Mesenchymal stem cell (in vitro differentiated cells and primary cell): ENCODE data around the gene PLCB3.
A peak's percentile ranks its signal among the peaks of the same experiment; 100 is the strongest.

Experiments
- DNase-seq: peaks from one replicate; pipeline ENCODE4 v3.0.0-alpha.2; 2013
- H2AFZ ChIP-seq: one replicate; pipeline ENCODE4 v1.6.1; 2013; ENCODE audit warnings: low read depth, mild to moderate bottlenecking, control low read depth, inconsistent platforms, low read length, moderate library complexity
- H2AK5ac ChIP-seq: 2 replicates; pipeline ENCODE4 v1.6.1; 2013; ENCODE audit warnings: low read length, moderate library complexity, mild to moderate bottlenecking, inconsistent platforms; ENCODE audit not compliant: severe bottlenecking
- H2BK120ac ChIP-seq: one replicate; pipeline ENCODE4 v1.6.1; 2013; ENCODE audit warnings: low read depth, mild to moderate bottlenecking, inconsistent platforms, low read length, moderate library complexity
- H2BK12ac ChIP-seq, 2 experiments: one replicate each; pipeline ENCODE4 v1.6.1; 2013; ENCODE audit warnings: inconsistent platforms in 2 of 2, low read length in 2 of 2, mild to moderate bottlenecking in 2 of 2, moderate library complexity in 2 of 2, control low read depth in 1 of 2
- H2BK15ac ChIP-seq: one replicate; pipeline ENCODE4 v1.6.1; 2013; ENCODE audit warnings: mild to moderate bottlenecking, low read depth, inconsistent platforms; ENCODE audit not compliant: poor library complexity, severe bottlenecking
- H2BK5ac ChIP-seq: 2 replicates; pipeline ENCODE4 v1.6.1; 2013; ENCODE audit warnings: low read depth, mild to moderate bottlenecking, low read length, control low read depth, inconsistent platforms; ENCODE audit not compliant: poor library complexity, severe bottlenecking
- H3K14ac ChIP-seq, 2 experiments: one replicate each; pipeline ENCODE4 v1.6.1; 2013; ENCODE audit warnings: inconsistent platforms in 2 of 2, low read length in 2 of 2, control low read depth in 1 of 2, mild to moderate bottlenecking in 1 of 2, moderate library complexity in 1 of 2
- H3K18ac ChIP-seq, 2 experiments: one replicate each; pipeline ENCODE4 v1.6.1; 2013; ENCODE audit warnings: inconsistent platforms in 2 of 2, low read length in 2 of 2, control low read depth in 1 of 2, low read depth in 1 of 2, mild to moderate bottlenecking in 1 of 2
- H3K23ac ChIP-seq, 2 experiments: one replicate each; pipeline ENCODE4 v1.6.1; 2013; ENCODE audit warnings: inconsistent platforms in 2 of 2, low read length in 2 of 2, mild to moderate bottlenecking in 2 of 2, moderate library complexity in 2 of 2, control low read depth in 1 of 2
- H3K27ac ChIP-seq: 2 replicates; pipeline ENCODE4 v1.5.1; 2013; ENCODE audit warnings: mild to moderate bottlenecking, moderate library complexity, low read length, control low read depth, inconsistent platforms; ENCODE audit not compliant: poor library complexity, severe bottlenecking
- H3K27me3 ChIP-seq, 2 experiments: 2 replicates each; pipeline versions ENCODE4 v1.6.1 to v1.7.0; 2013; ENCODE audit warnings: low read length in 2 of 2, mild to moderate bottlenecking in 2 of 2, moderate library complexity in 2 of 2, control low read depth in 1 of 2, inconsistent platforms in 1 of 2; ENCODE audit not compliant: control insufficient read depth in 1 of 2, insufficient read depth in 1 of 2
- H3K36me3 ChIP-seq, 2 experiments: 2 replicates each; pipeline versions ENCODE4 v1.6.1 to v1.7.0; 2013; ENCODE audit warnings: low read length in 2 of 2, control low read depth in 1 of 2, inconsistent platforms in 1 of 2, low read depth in 1 of 2, mild to moderate bottlenecking in 1 of 2; ENCODE audit not compliant: insufficient read depth in 2 of 2, control insufficient read depth in 1 of 2
- H3K4ac ChIP-seq, 2 experiments: one replicate each; pipeline ENCODE4 v1.6.1; 2013; ENCODE audit warnings: inconsistent platforms in 2 of 2, low read length in 2 of 2, mild to moderate bottlenecking in 2 of 2, moderate library complexity in 2 of 2, control low read depth in 1 of 2, low read depth in 1 of 2
- H3K4me1 ChIP-seq: 2 replicates; pipeline ENCODE4 v1.6.1; 2013; ENCODE audit warnings: low read depth, low read length, control low read depth; ENCODE audit not compliant: control insufficient read depth, insufficient read depth
- H3K4me2 ChIP-seq: 2 replicates; pipeline ENCODE4 v1.6.1; 2013; ENCODE audit warnings: low read length, mild to moderate bottlenecking, inconsistent platforms; ENCODE audit not compliant: poor library complexity, severe bottlenecking
- H3K4me3 ChIP-seq, 2 experiments: 2 replicates each; pipeline versions ENCODE4 v1.5.1 to v1.7.0; 2013; ENCODE audit warnings: low read length in 2 of 2, mild to moderate bottlenecking in 2 of 2, control low read depth in 1 of 2, low read depth in 1 of 2; ENCODE audit not compliant: insufficient read depth in 1 of 2
- H3K79me1 ChIP-seq: replicated peaks from 2 replicates; pipeline ENCODE4 v1.6.1; 2013; ENCODE audit warnings: mild to moderate bottlenecking, control low read depth, low read length, inconsistent platforms; ENCODE audit not compliant: poor library complexity, severe bottlenecking
- H3K9ac ChIP-seq: 2 replicates; pipeline ENCODE4 v1.7.0; 2013; ENCODE audit warnings: mild to moderate bottlenecking, low read length, moderate library complexity
- H3K9me3 ChIP-seq: 2 replicates; pipeline ENCODE4 v1.7.0; 2013; ENCODE audit warnings: mild to moderate bottlenecking, low read length; ENCODE audit not compliant: control insufficient read depth
- H4K8ac ChIP-seq: one replicate; pipeline ENCODE4 v1.6.1; 2013; ENCODE audit warnings: inconsistent platforms, mild to moderate bottlenecking, low read length, moderate library complexity
- H4K91ac ChIP-seq: one replicate; pipeline ENCODE4 v1.6.1; 2013; ENCODE audit warnings: mild to moderate bottlenecking, low read length, inconsistent platforms
- WGBS: methylation state at CpG from one replicate; pipeline ENCODE4 v1.1.7; 2013; ENCODE audit warnings: mixed read lengths; 5-methylcytosine and 5-hydroxymethylcytosine counted together

PLCB3 gene

GRCh38 chr11:64264371-64264852 lies 13.1 kb downstream of the PLCB3 start:
- no peak overlapping the region for H4K8ac ChIP-seq

DNA sequence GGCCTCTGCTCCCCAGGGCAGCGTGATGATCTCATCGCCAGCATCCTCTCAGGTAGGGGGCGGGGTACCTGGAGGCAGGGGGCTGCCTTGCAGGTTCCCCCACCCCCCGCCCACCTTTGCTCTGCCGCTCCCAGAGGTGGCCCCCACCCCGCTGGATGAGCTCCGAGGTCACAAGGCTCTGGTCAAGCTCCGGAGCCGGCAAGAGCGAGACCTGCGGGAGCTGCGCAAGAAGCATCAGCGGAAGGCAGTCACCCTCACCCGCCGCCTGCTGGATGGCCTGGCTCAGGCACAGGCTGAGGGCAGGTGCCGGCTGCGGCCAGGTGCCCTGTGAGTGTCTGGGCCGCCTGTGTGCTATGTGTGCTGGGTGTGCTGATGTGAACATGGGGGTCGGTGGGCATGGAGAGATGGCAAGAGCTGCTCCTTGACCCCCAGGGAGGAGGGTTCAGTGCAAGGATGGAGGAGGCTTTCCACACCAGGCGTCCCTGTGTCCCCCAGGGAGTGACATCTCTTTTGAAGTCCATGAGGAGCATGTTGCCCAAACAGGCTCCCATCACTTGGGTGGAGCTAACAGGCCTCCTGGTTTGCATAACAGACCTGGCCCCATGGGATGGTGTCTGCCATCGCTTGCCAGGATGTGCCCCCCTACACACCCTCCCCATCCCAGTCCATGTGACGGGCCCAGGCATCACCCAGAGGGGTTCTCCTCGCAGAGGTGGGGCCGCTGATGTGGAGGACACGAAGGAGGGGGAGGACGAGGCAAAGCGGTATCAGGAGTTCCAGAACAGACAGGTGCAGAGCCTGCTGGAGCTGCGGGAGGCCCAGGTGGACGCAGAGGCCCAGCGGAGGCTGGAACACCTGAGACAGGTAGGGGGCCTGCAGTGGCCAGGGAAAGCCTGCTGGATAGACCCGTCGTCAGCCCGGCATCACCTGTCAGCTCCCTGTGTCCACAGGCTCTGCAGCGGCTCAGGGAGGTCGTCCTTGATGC lies 14.1 kb downstream of the PLCB3 start:
- Histone ChIP-seq H3K27me3 (no peaks in the 10 kb centered on the region), H3K9ac (no peak overlapping the region), H3K23ac (no peak overlapping the region), H3K27ac (no peak overlapping the region), H2AK5ac (no peak overlapping the region), H2BK12ac (no peak overlapping the region), H3K14ac (no peak overlapping the region), H3K18ac (no peak overlapping the region), H4K8ac (no peak overlapping the region), H3K4me2 (no peak overlapping the region), H3K4ac (no peak overlapping the region), H3K36me3 (peaks cover 53 to 77% of the 10 kb centered on the region in 2 experiments), H3K79me1 (peaks cover 14% of the 10 kb centered on the region), H3K4me1 (peaks cover 35% of the 10 kb centered on the region), H4K91ac (no peak overlapping the region), H3K9me3 (no peaks in the 10 kb centered on the region), H2BK5ac (no peak overlapping the region), H2AFZ (no peak overlapping the region), H2BK120ac (no peak overlapping the region), H2BK15ac (no peak overlapping the region), H3K4me3 (no peak overlapping the region)
- WGBS, result 95% methylated on average over 35 of the region's 35 CpGs
- no peak for DNase-seq

More at GRCh38 chr11:64264371-64264852, 13.1 kb downstream of the PLCB3 start:
- 92% methylated on average over 10 of the region's 10 CpGs for WGBS
- H2AFZ ChIP-seq, result no peak overlapping the region
- no peak for DNase-seq
- peaks cover 35% of the 10 kb centered on the region for H3K4me1 ChIP-seq
- H3K4me3 ChIP-seq, result no peak overlapping the region
- H3K36me3 ChIP-seq, result peaks cover 64 to 88% of the 10 kb centered on the region in 2 experiments
- H2BK5ac ChIP-seq, result no peak overlapping the region
- no peak overlapping the region for H3K18ac ChIP-seq
- peaks cover 16% of the 10 kb centered on the region for H3K79me1 ChIP-seq
- H3K9ac ChIP-seq, result no peak overlapping the region
- H3K27me3 ChIP-seq, result no peaks in the 10 kb centered on the region
- H4K91ac ChIP-seq, result no peak overlapping the region
- H3K9me3 ChIP-seq, result no peaks in the 10 kb centered on the region
- no peak overlapping the region for H2BK15ac ChIP-seq
- H2BK120ac ChIP-seq, result no peak overlapping the region
- no peak overlapping the region for H3K23ac ChIP-seq
- no peak overlapping the region for H3K27ac ChIP-seq
- no peak overlapping the region for H3K4me2 ChIP-seq
- no peak overlapping the region for H3K4ac ChIP-seq
- peak overlapping the region in 1 of 2 experiments; percentile 29 for H2BK12ac ChIP-seq
- no peak overlapping the region for H3K14ac ChIP-seq
- no peak overlapping the region for H2AK5ac ChIP-seq

DNA sequence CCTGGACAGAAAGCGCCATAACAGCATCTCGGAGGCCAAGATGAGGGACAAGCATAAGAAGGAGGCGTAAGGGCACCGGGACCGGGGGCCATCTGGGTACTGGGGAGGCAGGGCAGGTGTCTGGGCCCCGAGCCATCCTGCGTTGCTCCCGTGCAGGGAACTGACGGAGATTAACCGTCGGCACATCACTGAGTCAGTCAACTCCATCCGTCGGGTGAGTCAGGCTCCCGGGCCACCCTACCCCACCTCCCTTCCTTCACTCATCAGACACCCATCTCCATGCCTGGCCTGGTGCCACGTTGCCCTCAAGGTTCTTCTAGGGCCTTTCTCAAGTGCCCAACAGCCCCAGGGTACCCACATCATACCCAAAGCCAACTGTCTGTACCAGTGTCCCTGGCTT lies 15.0 kb downstream of the PLCB3 start:
- Histone ChIP-seq H2BK15ac (no peak overlapping the region), H3K79me1 (peaks cover 14% of the 10 kb centered on the region), H4K8ac (no peak overlapping the region), H4K91ac (no peak overlapping the region), H3K4me3 (no peak overlapping the region), H2BK12ac (no peak overlapping the region), H3K4ac (no peak overlapping the region), H3K27me3 (no peaks in the 10 kb centered on the region), H3K4me2 (no peak overlapping the region), H3K9me3 (no peaks in the 10 kb centered on the region), H2BK5ac (no peak overlapping the region), H3K27ac (no peak overlapping the region), H2AK5ac (no peak overlapping the region), H2AFZ (no peak overlapping the region), H3K4me1 (peaks cover 35% of the 10 kb centered on the region), H3K9ac (no peak overlapping the region), H3K23ac (no peak overlapping the region), H3K36me3 (peaks cover 48 to 72% of the 10 kb centered on the region in 2 experiments), H2BK120ac (no peak overlapping the region), H3K18ac (no peak overlapping the region), H3K14ac (no peak overlapping the region)
- WGBS, result 87% methylated on average over 15 of the region's 15 CpGs
- no peak for DNase-seq

DNA sequence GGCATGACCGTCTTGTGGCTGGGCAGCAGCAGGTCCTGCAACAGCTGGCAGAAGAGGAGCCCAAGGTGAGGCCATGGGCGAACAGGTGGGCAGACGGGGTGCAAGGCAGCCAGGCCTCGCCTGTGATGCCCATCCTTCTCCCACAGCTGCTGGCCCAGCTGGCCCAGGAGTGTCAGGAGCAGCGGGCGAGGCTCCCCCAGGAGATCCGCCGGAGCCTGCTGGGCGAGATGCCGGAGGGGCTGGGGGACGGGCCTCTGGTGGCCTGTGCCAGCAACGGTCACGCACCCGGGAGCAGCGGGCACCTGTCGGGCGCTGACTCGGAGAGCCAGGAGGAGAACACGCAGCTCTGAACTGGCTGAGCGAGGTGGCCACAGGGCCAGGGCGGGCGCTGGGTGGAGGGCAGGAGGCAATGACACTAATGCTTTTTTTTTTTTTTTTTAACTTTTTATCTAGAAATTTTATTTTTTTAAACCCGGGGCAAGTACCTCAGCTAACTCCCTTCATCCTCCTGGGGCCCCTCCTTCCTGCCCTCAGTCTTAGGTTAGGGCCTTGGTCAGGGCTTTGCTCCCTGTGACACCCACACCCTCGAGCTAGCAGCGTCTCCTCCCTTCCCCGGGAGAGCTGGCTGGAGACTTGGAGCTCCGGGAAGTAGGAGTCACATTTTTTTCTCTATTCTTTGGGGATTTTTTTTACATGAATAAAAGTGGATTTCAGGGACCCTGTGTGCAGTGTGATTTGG lies 16.0 kb downstream of the PLCB3 start:
- no peak for DNase-seq
- WGBS, result 93% methylated on average over 19 of the region's 27 CpGs
- no peak overlapping the region for H2BK120ac ChIP-seq
- no peaks in the 10 kb centered on the region for H3K9me3 ChIP-seq
- peak overlapping the region; percentile 96 for H3K9ac ChIP-seq
- peak overlapping the region; percentile 0 for H4K8ac ChIP-seq
- H3K27ac ChIP-seq, result no peak overlapping the region
- H3K36me3 ChIP-seq, result peaks cover 40 to 62% of the 10 kb centered on the region in 2 experiments
- H3K79me1 ChIP-seq, result peaks cover 11% of the 10 kb centered on the region
- H3K4ac ChIP-seq, result peak overlapping the region; percentile 15 to 55
- H4K91ac ChIP-seq, result peak overlapping the region; percentile 8
- H3K4me2 ChIP-seq, result no peak overlapping the region
- no peak overlapping the region for H2AFZ ChIP-seq
- H3K4me3 ChIP-seq, result peak overlapping the region in 1 of 2 experiments; percentile 83
- H3K4me1 ChIP-seq, result peaks cover 41% of the 10 kb centered on the region
- no peak overlapping the region for H3K23ac ChIP-seq
- no peak overlapping the region for H2AK5ac ChIP-seq
- H3K18ac ChIP-seq, result no peak overlapping the region
- H2BK12ac ChIP-seq, result no peak overlapping the region
- H2BK5ac ChIP-seq, result no peak overlapping the region
- H2BK15ac ChIP-seq, result peak overlapping the region; percentile 77
- no peaks in the 10 kb centered on the region for H3K27me3 ChIP-seq
- H3K14ac ChIP-seq, result no peak overlapping the region
